Activated CD8-positive, alpha-beta T cell treated with anti-CD3 and anti-CD28 coated beads, Interleukin-2, amount 10 ng/mL, durations not matched to agents 7 days and 5 days (primary cell): ENCODE data around the gene MGMT. TPM values are rescaled to one million over a fixed set of nuclear protein-coding genes. Genes with fewer than 3 reads are reported as not detected.

Source experiments
- ATAC-seq: fragments of 150-1000 bp; cut with Tn5 transposase; one replicate; pipeline ENCODE4 v1.10.0; 2021; ENCODE audit warnings: moderate library complexity
- CTCF ChIA-PET: fragments of 350-600 bp; sonication (Branson Sonifier 250); formaldehyde crosslinking; loops from one replicate; lab custom pipeline; 2021; ENCODE audit warnings: antibody characterized with exemption; lab: Charles Lee
- POLR2A ChIA-PET: fragments of 350-600 bp; sonication (Branson Sonifier 250); formaldehyde crosslinking; loops from one replicate; lab custom pipeline; 2021; ENCODE audit warnings: antibody characterized with exemption; lab: Charles Lee
- DNase-seq: peaks from one replicate; pipeline ENCODE4 v3.0.0-alpha.2; 2020
- H3K27ac Mint-ChIP-seq: one replicate; pipeline ENCODE4 v1.8.0; 2021; ENCODE audit warnings: mild to moderate bottlenecking, mixed read lengths
- H3K27me3 Mint-ChIP-seq: one replicate; pipeline ENCODE4 v1.8.0; 2021; ENCODE audit warnings: low read depth, mixed read lengths
- H3K36me3 Mint-ChIP-seq: one replicate; pipeline ENCODE4 v1.8.0; 2021; ENCODE audit warnings: low read depth, mixed read lengths
- H3K4me1 Mint-ChIP-seq: one replicate; pipeline ENCODE4 v1.8.0; 2021; ENCODE audit warnings: low read depth, mixed read lengths
- H3K4me3 Mint-ChIP-seq: one replicate; pipeline ENCODE4 v1.8.0; 2021; ENCODE audit warnings: mild to moderate bottlenecking, mixed read lengths
- H3K9me3 Mint-ChIP-seq: one replicate; pipeline ENCODE4 v1.8.0; 2022; ENCODE audit warnings: mixed read lengths; ENCODE audit not compliant: insufficient read depth
- total RNA-seq, 2 experiments: library from RNA; stranded (reverse); gene quantifications; one replicate each; pipeline ENCODE4 v1.2.3, GENCODE V29; 2021

The MGMT gene
- total RNA-seq, 2 experiments from 2014 or later, result 16.7 to 17.3 TPM

DNA sequence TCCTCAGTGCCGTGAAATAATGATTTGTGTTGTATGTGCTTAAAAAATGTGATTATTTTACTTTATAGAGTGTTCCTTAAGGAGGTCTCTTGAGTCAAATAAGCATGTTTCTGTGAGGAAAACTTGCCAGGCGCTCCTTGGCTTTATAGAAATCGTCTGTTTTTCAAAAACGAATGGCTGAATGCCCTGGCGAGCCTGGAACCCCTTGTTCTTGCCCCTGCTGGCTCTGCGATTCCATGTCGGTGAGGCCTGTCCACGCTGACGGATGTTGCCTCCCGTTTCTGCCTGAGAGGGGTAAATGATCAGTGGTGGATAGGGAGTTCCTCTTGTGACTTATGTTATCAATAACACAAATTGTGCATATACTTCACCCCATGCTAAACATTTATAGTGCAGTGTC is 75.5 kb downstream of the MGMT start:
- H3K9me3 Mint-ChIP-seq, result no peaks in the 10 kb centered on the region
- no peak overlapping the region for H3K27ac Mint-ChIP-seq
- CTCF ChIA-PET, result no interaction called here
- no peaks in the 10 kb centered on the region for H3K27me3 Mint-ChIP-seq
- H3K4me1 Mint-ChIP-seq, result no peaks in the 10 kb centered on the region
- POLR2A ChIA-PET, result no interaction called here
- peaks cover 16% of the 10 kb centered on the region for H3K36me3 Mint-ChIP-seq
- ATAC-seq (no peak), DNase-seq (no peak)
- H3K4me3 Mint-ChIP-seq, result no peak overlapping the region

DNA sequence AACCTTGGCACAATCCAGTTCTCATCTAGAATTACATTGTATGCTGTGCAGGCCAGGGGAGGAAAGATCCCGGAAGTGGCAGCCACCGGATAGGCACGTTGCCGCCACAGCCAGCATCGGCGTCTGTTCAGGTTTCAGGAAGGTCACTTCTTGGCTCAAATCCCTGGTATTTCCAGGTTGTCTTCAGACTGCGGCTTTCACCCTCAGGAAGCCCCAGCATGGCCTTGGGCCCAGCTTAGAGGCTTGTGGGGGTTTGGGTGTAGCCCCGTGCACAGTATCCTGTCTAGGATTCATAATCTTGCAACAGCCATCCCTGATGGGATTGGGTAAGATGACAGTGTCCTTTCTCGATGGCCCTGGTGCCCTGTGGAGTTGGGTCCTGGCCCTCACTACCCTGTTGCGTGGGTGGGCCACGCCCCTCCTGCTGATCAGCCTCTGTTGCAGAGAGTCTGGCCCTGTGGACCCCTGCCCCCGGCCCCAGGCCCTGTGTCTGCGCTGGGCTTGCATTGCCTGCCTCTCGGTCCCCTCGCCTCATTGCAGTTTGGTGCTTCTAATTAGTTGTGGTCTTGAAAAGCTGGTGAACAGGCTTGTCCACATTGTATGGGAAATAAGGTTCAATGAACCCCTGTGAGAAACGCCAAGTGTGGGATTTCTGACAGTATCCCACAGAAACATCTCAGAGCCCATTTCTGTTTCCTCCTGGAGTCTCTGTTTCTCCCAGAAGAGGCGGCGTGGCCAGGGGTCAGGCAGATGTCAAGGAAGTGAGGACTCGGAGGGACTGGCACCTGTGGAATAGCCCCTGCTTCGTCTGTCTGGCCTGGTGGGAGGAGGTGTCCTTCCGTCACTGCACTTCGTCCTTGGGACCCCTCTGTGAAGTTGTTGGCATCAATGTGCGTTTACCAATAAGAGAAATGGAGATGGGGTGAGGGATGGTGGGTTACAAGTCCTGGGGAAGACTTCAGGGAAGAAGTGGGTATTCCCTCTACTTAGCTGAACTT is 77.5 kb downstream of the MGMT start:
- DNase-seq (no peak), ATAC-seq (no peak)
- Mint-ChIP-seq H3K9me3 (no peaks in the 10 kb centered on the region), H3K4me3 (no peak overlapping the region), H3K27ac (no peak overlapping the region), H3K27me3 (no peaks in the 10 kb centered on the region), H3K4me1 (no peaks in the 10 kb centered on the region), H3K36me3 (peaks cover 11% of the 10 kb centered on the region)
- POLR2A ChIA-PET, result no interaction called here
- CTCF ChIA-PET, result no interaction called here

DNA sequence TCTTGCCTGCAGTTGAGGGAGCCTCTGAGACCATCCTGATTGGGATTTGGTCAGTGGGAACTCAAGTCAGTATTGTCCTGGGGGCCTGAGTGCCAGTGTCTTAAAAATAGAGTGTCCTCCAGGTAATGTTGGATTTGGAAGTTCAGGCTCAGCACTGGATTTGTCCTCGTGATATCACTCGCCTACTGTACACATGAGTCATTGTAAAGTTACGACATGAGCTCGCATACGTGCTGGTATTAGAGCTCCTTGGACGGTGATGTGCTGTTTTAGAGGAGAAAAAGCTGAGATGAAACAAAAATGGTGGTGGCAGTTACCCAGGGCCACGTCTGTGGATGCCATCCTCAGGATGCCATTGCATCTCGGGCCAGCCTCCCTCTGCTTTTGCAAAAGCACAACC is 78.2 kb downstream of the MGMT start:
- ATAC-seq (no peak), DNase-seq (no peak)
- Mint-ChIP-seq H3K9me3 (no peaks in the 10 kb centered on the region), H3K4me1 (no peaks in the 10 kb centered on the region), H3K27me3 (no peaks in the 10 kb centered on the region), H3K36me3 (peaks cover 13% of the 10 kb centered on the region), H3K4me3 (no peak overlapping the region), H3K27ac (no peak overlapping the region)
- ChIA-PET POLR2A (no interaction called here), CTCF (no interaction called here)

DNA sequence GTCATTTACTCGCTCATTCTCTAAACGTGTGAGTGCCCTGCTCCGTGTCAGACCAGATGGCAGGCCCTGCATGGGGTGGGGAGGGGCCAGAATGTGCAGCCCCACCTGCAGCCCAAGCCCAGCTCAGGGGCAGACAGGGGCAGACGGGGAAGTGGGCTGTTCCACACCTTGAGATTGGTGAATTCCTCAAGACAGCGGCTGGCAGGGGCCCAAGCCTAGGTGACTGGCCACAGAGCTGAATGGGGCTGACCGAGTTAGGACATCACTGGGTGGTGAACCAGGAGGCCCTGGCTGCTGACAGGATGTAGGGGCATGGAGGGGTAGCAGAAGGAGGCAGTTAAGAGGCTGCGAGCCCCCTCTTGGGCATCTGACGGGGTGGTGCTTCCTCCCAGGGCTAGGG is 79.1 kb downstream of the MGMT start:
- no peaks in the 10 kb centered on the region for H3K9me3 Mint-ChIP-seq
- CTCF ChIA-PET, result no interaction called here
- H3K27me3 Mint-ChIP-seq, result no peaks in the 10 kb centered on the region
- no peaks in the 10 kb centered on the region for H3K4me1 Mint-ChIP-seq
- ATAC-seq (no peak), DNase-seq (no peak)
- peaks cover 16% of the 10 kb centered on the region for H3K36me3 Mint-ChIP-seq
- no peak overlapping the region for H3K27ac Mint-ChIP-seq
- H3K4me3 Mint-ChIP-seq, result no peak overlapping the region
- POLR2A ChIA-PET, result no interaction called here

DNA sequence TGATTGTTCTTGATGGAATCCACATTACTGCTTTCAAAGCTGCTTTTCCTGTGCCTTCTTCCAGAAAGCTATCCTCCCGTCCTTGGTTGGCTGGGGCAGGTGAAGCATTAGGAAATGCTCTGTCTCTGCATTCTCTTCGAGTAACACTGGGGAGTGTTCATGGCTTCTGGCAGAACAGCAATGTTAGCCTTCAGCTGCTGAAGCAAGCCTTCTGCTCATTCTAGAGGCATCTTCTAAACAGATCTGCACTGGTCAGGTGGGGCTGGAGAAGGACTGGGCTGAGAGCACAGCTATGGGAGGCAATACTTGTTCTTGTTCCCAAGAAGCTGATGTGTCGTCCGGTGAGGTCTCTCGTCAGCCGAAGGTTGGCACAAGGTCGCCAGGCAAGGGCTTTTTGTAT is 80.6 kb downstream of the MGMT start:
- Mint-ChIP-seq H3K27me3 (no peaks in the 10 kb centered on the region), H3K27ac (no peak overlapping the region), H3K4me3 (no peak overlapping the region), H3K9me3 (peaks cover 6% of the 10 kb centered on the region), H3K36me3 (peaks cover 20% of the 10 kb centered on the region), H3K4me1 (no peaks in the 10 kb centered on the region)
- ChIA-PET CTCF (no interaction called here), POLR2A (interaction anchor here (0.6 kb wide), 1 partner anchor 119 kb away, joined by 3 read pairs; no protein-coding TSS in a partner anchor)
- ATAC-seq, result no peak
- no peak for DNase-seq

DNA sequence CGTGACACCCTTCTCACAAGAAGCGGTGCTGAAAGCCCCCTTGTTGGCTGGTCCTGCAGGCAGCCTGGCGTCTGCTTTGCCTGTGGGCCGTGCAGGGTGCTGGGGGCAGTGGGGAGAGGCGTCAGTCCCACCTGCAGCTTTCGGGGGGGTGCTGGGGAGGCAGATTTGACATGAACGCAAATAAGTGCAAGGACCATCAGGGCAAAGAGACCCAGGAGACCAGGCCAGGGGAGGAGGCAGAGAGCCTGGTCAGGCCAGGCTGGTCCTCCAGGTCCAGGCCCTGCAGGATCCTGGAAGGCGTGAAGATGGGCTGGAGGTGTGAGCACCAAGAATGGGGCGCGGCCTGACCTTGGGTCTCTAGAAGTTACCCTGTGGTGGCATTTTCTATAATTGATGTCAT is 81.6 kb downstream of the MGMT start:
- no peaks in the 10 kb centered on the region for H3K27me3 Mint-ChIP-seq
- no peaks in the 10 kb centered on the region for H3K4me1 Mint-ChIP-seq
- H3K27ac Mint-ChIP-seq, result no peak overlapping the region
- ChIA-PET CTCF (no interaction called here), POLR2A (no interaction called here)
- no peak for DNase-seq
- no peak for ATAC-seq
- peaks cover 19% of the 10 kb centered on the region for H3K36me3 Mint-ChIP-seq
- peaks cover 6% of the 10 kb centered on the region for H3K9me3 Mint-ChIP-seq
- H3K4me3 Mint-ChIP-seq, result no peak overlapping the region

DNA sequence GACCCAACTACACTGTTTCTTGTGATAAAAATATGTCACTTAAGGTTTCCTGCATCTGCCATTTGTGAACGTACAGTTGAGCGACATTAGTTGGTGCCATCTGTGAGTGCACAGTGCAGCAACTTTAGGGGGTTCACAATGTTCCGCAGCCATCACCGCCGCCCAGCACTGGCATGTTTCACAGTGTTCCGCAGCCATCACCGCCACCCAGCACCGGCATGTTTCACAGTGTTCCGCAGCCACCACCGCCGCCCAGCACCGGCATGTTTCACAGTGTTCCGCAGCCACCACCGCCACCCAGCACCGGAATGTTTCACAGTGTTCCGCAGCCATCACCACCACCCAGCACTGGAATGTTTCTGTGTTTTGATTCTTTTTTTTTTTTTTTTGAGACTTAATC is 83.0 kb downstream of the MGMT start:
- ChIA-PET CTCF (no interaction called here), POLR2A (no interaction called here)
- Mint-ChIP-seq H3K9me3 (peaks cover 6% of the 10 kb centered on the region), H3K27me3 (no peaks in the 10 kb centered on the region), H3K4me3 (no peak overlapping the region), H3K27ac (no peak overlapping the region), H3K4me1 (no peaks in the 10 kb centered on the region), H3K36me3 (peaks cover 17% of the 10 kb centered on the region)
- DNase-seq, result no peak
- no peak for ATAC-seq

DNA sequence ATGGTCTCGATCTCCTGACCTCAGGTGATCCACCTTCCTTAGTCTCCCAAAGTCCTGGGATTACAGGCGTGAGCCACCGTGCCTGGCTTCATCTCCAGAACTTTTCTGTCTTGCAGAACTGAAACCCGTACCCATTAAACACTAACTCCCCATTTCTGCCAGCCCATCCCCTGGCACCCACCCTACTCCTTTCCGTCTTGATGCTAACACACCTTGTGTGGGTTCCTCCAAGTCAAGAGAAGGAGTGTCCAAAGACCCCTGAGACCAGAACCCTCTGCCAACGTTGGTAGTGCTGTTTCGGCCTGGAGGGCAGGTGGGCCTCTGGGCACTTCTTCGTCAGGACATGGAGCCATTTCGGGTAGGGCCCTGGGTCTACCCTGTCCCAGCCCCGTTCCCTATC is 83.6 kb downstream of the MGMT start:
- Mint-ChIP-seq H3K27ac (no peak overlapping the region), H3K36me3 (peaks cover 18% of the 10 kb centered on the region), H3K4me3 (no peak overlapping the region), H3K27me3 (no peaks in the 10 kb centered on the region), H3K4me1 (no peaks in the 10 kb centered on the region), H3K9me3 (peaks cover 6% of the 10 kb centered on the region)
- ChIA-PET CTCF (no interaction called here), POLR2A (no interaction called here)
- ATAC-seq (no peak), DNase-seq (no peak)

DNA sequence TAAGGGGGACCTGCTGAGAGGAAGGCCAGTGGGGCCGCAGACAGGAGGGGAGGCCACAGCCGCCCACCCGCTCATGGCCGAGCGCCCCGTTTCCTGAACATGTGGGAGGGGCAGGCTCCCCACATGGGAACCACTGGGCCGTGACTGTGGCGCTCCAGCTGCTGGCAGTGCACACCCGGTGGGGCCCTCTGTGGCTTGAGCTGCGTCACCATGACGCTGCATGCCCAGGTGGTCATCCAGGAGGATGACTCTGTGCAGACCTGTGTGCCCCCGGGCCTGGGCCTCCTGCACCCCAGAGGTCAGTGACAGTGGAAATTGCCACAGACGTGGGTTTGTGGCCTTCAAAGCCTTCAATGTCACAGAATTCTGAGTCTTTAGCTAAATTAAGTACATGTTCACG is 85.1 kb downstream of the MGMT start:
- no peaks in the 10 kb centered on the region for H3K4me1 Mint-ChIP-seq
- CTCF ChIA-PET, result no interaction called here
- no peak for DNase-seq
- no peak for ATAC-seq
- POLR2A ChIA-PET, result no interaction called here
- H3K27ac Mint-ChIP-seq, result no peak overlapping the region
- H3K4me3 Mint-ChIP-seq, result no peak overlapping the region
- H3K27me3 Mint-ChIP-seq, result no peaks in the 10 kb centered on the region
- H3K36me3 Mint-ChIP-seq, result peaks cover 25% of the 10 kb centered on the region
- H3K9me3 Mint-ChIP-seq, result peaks cover 10% of the 10 kb centered on the region

DNA sequence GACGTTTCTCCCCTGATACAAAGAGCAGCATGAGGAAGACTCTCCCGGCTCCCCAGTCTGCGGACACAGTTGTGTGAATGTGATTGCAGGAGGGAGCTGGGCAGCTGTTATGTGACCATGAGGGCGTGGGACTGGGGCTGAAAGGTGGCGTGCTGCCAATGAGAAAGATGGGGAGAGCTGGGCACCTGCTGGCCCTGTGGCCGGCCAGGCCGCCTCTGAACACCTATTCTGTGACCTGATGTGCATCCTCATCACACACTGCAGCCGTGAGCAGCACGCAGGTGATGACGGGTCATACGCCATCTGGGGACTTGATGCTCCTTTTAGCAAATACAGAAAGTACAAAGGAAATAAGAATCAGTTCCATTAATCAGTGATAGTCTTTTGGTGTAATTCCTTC is 86.9 kb downstream of the MGMT start:
- Mint-ChIP-seq H3K4me1 (no peaks in the 10 kb centered on the region), H3K27me3 (no peaks in the 10 kb centered on the region), H3K27ac (no peak overlapping the region), H3K9me3 (peaks cover 11% of the 10 kb centered on the region), H3K4me3 (no peak overlapping the region), H3K36me3 (peaks cover 26% of the 10 kb centered on the region)
- DNase-seq, result no peak
- POLR2A ChIA-PET, result no interaction called here
- no peak for ATAC-seq
- CTCF ChIA-PET, result no interaction called here

DNA sequence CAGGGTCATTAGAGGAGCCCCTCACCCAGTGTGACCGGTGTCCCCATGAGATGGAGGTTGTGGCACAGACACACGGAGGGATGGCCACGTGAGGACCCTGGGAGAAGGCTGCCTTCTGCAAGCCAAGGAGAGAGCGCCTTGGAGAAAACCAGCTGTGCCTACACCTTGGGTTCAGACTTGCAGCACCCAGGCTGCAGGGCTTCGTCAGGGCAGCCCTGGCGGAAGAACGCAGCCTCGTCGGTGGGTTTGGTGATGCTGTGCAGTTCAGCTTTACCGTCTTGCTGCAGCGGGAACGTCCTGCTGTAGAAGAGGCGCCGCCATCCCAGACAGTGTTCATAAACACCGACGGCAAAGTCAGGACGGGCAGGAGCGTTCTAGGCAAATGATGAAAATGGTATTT is 89.3 kb downstream of the MGMT start:
- H3K27me3 Mint-ChIP-seq, result no peaks in the 10 kb centered on the region
- no peak overlapping the region for H3K27ac Mint-ChIP-seq
- ATAC-seq, result no peak
- peaks cover 17% of the 10 kb centered on the region for H3K36me3 Mint-ChIP-seq
- no peaks in the 10 kb centered on the region for H3K4me1 Mint-ChIP-seq
- POLR2A ChIA-PET, result no interaction called here
- no peak for DNase-seq
- CTCF ChIA-PET, result no interaction called here
- H3K4me3 Mint-ChIP-seq, result no peak overlapping the region
- H3K9me3 Mint-ChIP-seq, result peaks cover 9% of the 10 kb centered on the region

DNA sequence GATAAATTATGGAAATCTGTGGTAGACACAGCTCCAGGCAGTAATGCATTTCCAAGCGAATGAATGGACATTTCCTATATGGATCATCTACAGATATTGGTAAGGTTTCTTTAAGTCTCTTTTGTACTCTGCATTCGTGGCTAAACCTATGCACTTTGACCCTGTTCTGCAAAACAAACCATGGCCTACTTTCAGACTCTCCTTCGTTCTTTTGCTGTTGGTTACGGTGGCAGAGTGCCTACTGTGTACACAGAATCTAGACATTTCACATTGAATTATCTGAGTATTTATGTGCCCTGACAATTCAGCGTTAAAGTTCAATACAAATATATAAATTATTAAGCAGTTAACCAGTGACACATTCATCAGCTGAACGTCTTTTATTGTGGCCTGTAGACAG is 93.3 kb downstream of the MGMT start:
- ChIA-PET POLR2A (no interaction called here), CTCF (no interaction called here)
- Mint-ChIP-seq H3K27me3 (no peaks in the 10 kb centered on the region), H3K27ac (no peak overlapping the region), H3K36me3 (peaks cover 11% of the 10 kb centered on the region), H3K4me3 (no peak overlapping the region), H3K4me1 (no peaks in the 10 kb centered on the region), H3K9me3 (peaks cover 5% of the 10 kb centered on the region)
- DNase-seq, result no peak
- no peak for ATAC-seq
